K562 (cell line): ENCODE results near the gene WIPF3. TPM values are rescaled to one million over a fixed set of nuclear protein-coding genes. Genes with fewer than 3 reads are reported as not detected.

Experiments used
- CREB3L1 ChIP-seq: fragments of 450-650 bp; IDR thresholded peaks from 2 replicates; pipeline ENCODE4 v1.6.1; 2014; ENCODE audit warnings: low read depth, mild to moderate bottlenecking, moderate library complexity, borderline replicate concordance
- EHMT2 ChIP-seq: fragments of 450-650 bp; IDR thresholded peaks from 2 replicates; pipeline ENCODE4 v1.6.1; 2018; ENCODE audit warnings: antibody characterized with exemption
- HIVEP1 ChIP-seq: fragments of 250-450 bp; sonication (Bioruptor Pico); IDR thresholded peaks from 2 replicates; pipeline ENCODE4 v1.4.0; 2020; ENCODE audit warnings: mild to moderate bottlenecking
- TCF7 ChIP-seq: sonication (generic); IDR thresholded peaks from 2 replicates; pipeline ENCODE4 v1.6.1; 2016; ENCODE audit warnings: antibody characterized with exemption, borderline replicate concordance
- TRIM24 ChIP-seq, 2 experiments: fragments of 450-650 bp; IDR thresholded peaks; 2 replicates each; pipeline ENCODE4 v1.6.1; 2016
- TRIM28 ChIP-seq: fragments of 450-650 bp; IDR thresholded peaks from 2 replicates; pipeline ENCODE4 v1.6.1; 2017
- ZBTB40 ChIP-seq, 2 experiments: fragments of 450-650 bp in 1 of 2; sonication (generic) in 1 of 2; formaldehyde crosslinking in 1 of 2; IDR thresholded peaks; 2 replicates each; pipeline versions ENCODE4 v1.7.1 to v1.9.0; 2016 to 2022; ENCODE audit warnings: inconsistent platforms in 1 of 2, mild to moderate bottlenecking in 1 of 2, missing genetic modification reagents in 1 of 2
- ZHX1 ChIP-seq: fragments of 150-350 bp; conservative IDR thresholded peaks from 2 replicates; pipeline ENCODE4 v1.6.1; 2014; ENCODE audit warnings: low read length
- ZNF512 ChIP-seq: IDR thresholded peaks from 2 replicates; pipeline ENCODE4 v1.6.1; 2016; ENCODE audit warnings: missing genetic modification characterization, missing compliant biosample characterization
- ZNF764 ChIP-seq: fragments of 250-450 bp; sonication (Bioruptor Pico); IDR thresholded peaks from 2 replicates; pipeline ENCODE4 v1.4.0; 2020; ENCODE audit warnings: low read depth, mild to moderate bottlenecking, moderate library complexity
- polyA plus RNA-seq, 8 experiments: library from polyadenylated mRNA; depleted of rRNA in 4 of 8; stranded (reverse) in 5 of 8; unstranded in 3 of 8; fragments of >200 nt; fragmentation: Nextera tagmentation in 2 of 8; fragmentation: Illumina TruSeq in 1 of 8; extraction: Ambion mirVana in 2 of 8; extraction: Trizol in 1 of 8; gene quantifications; 2 replicates each; pipeline versions ENCODE4 v1.2.1 to v1.2.3, GENCODE V29; 2011 to 2014; ENCODE audit warnings: inconsistent platforms in 1 of 8, missing spikeins in 1 of 8
- total RNA-seq, 7 experiments: library from RNA; depleted of rRNA in 6 of 7; stranded (reverse); fragments of >200 nt in 6 of 7; fragmentation: Illumina TruSeq in 2 of 7; extraction: Trizol in 2 of 7; gene quantifications; 2 replicates each; pipeline versions ENCODE4 v1.2.1 to v1.2.3, GENCODE V29; 2011 to 2021; ENCODE audit warnings: low replicate concordance in 1 of 7

Gene WIPF3
- total and polyA plus RNA-seq, 9 of the 15 experiments (the other 6 are each of a cell fraction or from before 2014, with no cell fraction given) = 0.18 to 3.2 (median 1.7) TPM

GRCh38 chr7:29906200-29907022, 100.1 kb downstream of the WIPF3 start (continued):
- TF ChIP-seq ZBTB40 (IDR thresholded peaks at IDR 0.05) (peak; percentile 68), ZBTB40 (CRISPR knock-in tag; IDR thresholded peaks at IDR 0.05) (no peak), TCF7 (no peak), CREB3L1 (no peak), TRIM28 (peak; percentile 78), TRIM24 (IDR thresholded peaks at IDR 0.05) (peak in 1 of 2 experiments; percentile 50; a peak in 2 of 4 replicates), ZNF512 (tag) (peak; percentile 37; the same call in 1 of the 2 replicates), EHMT2 (0 out of 2 replicates have a peak, but pooled peaks have one; percentile 26), HIVEP1 (no peak), ZNF764 (CRISPR knock-in tag) (no peak), ZHX1 (no peak)
